ENCODE data around the gene HIF3A.
A peak's percentile ranks its signal among the peaks of the same experiment; 100 is the strongest.

HIF3A gene

DNA sequence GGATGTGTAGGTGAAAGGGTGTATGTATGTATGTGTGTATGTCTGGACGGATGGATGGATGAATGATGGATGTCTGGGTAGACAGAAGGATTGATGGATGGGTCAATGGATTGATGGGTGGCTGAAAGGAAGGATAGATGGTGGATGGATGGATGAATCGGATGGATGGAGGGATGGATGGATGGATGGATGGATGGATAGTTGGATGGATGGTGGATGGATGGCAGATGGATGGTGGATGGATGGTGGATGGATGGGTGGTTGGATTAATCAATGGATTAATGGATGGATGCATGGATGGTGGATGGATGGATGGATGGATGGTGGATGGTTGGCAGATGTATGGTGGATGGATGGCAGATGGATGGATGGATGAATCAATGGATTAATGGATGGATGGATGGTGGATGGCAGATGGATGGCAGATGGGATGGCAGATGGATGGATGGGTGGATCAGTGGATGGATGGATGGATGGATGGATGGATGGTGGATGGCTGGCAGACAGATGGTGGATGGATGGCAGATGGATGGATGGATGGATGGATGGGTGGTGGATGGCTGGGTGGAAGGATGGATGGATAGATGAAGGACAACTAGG, 33.6 kb downstream of the HIF3A start:
- DNase-seq (ENCODE audit: low read depth in 3 of 3), result no peak

DNA sequence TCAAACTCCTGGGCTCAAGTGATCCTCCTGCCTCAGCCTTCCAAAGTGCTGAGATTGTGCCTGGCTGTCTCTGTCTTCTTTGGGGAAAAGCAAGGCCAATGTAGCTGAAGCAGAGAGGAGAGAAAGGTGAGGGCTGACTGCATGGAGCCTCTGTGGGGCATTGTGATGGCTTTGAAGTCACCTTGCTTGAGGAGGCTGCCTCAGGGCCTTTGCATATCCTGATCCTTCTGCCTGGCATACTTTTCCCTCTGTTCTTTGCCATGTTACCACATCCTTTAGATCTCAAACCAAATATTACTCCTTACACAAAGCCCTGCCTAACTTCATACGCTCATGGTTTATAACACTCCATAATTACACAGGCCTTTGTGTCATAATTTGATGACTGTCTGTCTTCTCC, 40.6 kb downstream of the HIF3A start:
- DNase-seq (ENCODE audit: low read depth in 3 of 3), result no peak

DNA sequence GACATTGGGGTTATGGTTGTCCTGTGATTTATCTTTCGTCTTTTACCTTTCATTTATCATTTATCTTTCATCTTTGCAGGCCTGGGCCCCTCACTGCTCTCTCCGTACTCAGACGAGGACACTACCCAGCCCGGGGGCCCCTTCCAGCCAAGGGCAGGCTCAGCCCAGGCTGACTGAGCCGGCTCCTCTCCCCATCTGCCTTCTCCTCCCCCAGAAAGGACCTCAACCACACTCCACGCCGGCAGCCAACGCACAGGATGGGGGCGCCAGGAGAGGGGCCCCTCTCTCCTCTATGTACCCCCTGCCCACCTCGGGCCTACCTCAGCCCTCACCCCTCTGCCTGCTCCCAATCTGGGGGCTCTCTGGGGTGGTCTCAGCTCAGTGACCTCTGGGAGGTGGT, 42.6 kb downstream of the HIF3A start:
- DNase-seq (ENCODE audit: low read depth in 3 of 3), result no peak

DNA sequence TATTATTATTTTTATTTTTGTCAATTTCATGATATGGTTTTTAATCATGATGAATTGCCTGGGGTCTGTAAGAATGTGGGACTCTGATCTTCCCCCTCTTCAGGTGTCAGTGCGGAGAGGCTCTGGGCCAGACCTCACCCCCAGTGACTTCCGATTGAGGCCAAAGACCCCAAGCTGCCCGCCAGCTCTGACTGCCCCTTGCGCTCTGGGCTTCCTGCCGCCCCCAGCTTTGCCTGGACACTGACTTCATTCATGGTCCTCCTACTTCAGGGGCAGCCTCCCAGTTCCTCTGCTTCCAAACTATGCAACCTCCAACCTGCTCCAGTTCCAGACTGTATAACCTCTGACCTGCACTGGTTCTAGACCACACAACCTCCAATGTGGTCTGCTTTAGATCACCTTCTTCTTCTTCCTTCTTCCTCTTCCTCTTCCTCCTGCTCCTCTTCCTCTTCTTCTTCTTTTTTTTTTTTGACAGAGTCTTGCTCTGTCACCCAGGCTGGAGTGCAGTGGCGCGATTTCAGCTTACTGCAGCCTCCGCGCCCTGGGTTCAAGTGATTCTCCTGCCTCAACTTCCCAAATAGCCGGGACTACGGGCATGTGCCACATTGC, 43.3 kb downstream of the HIF3A start:
- DNase-seq (ENCODE audit: low read depth in 3 of 3), result no peak

DNA sequence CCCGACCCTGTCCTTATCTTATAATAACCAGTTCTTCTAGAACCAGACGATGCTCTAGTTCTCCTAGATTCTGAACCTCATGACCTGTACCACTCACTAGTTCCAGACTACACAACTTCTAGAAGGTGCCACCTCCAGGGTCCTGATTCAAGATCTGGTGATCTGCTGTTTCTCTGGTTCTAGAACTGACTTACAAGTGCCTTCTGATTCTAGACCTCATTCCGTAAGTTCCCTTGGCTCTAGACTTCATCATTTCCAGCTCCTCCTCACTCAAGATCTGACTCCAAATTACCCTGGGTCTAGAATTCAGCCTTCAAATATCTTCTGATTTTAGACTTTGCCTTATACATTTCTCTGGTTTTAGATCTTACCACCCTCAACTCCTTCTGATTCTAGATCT, 45.1 kb downstream of the HIF3A start:
- DNase-seq (ENCODE audit: low read depth in 3 of 3), result no peak

DNA sequence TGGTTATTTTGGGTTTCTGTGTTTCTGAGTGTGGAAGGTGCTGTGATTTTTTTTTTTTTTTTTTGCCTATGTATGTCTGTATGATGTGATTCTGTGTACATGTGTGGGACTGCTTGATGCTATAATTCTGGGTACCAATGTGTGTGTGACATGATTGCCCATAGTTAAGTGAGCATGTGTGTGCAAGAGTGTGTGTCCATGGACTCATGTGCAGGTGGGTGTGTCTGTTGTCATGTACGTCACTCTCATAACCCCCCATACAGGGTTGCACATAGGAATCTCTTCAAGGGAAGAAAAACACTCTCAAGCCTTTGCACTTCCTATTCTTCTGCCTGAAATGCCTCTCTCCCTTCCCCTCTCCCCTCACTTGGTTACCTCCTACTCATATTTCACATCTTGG, 47.5 kb downstream of the HIF3A start:
- no peak for DNase-seq (ENCODE audit: low read depth in 3 of 3)

DNA sequence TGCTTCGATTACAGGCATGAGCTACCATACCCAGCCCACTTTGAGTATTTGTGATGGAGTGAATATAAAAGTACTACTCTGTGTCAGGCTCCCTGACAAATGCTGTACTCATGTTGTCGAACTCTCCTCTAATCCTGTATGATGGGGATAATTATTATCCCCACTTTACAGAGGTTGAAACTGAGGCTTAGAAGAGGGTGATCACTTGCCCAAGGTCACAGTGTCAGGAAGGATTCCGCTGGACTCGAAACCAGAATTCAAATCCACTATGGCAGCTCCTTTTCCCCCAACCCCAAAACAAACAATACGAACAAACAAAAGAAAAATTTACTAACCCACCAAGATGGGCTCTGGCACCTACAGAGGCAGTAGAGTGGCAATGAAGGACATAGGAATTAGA, 48.3 kb downstream of the HIF3A start:
- DNase-seq (ENCODE audit: low read depth in 3 of 3), result no peak

DNA sequence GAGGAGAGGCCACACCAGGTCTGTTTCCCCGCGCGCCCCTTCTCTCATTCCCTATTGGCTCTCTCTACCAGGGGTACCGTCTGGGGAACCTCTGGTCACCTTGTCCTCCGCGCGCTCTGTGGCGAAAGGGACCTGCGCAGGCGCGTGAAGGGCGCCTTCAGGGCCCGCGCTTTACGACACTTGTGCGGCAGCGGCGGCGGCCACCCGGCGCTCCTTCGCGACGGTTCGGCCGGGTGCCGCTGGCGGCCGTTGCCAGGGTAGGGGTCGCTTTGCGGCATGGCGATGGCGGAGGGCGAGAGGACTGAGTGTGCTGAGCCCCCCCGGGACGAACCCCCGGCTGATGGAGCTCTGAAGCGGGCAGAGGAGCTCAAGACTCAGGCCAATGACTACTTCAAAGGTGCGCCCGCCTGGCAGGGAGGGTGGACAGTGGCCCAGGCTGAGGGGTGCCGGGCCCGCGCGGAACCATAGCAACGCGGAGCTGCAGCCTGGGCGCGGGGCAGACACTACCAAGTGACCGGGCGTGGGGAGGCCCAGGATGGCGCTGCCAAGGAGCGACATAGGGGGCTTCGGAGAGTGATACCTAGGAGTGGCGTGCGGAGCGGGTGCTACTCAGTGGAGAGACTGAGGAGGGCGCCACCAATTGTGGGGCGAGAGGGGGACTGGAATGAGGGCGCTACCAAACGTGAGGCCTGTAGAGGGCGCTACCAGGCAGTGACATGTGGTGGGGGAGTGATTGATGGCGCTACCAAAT, 50.2 kb downstream of the HIF3A start, which contains the start of gene PPP5C:
Gene PPP5C, plus strand, starts transcription at position 267 of the 751 bp plus-strand sequence. Its CDS starts 10 bp downstream, at position 277.
- peak; percentile 77 to 89 (median 82) for DNase-seq (ENCODE audit: low read depth in 3 of 3)

DNA sequence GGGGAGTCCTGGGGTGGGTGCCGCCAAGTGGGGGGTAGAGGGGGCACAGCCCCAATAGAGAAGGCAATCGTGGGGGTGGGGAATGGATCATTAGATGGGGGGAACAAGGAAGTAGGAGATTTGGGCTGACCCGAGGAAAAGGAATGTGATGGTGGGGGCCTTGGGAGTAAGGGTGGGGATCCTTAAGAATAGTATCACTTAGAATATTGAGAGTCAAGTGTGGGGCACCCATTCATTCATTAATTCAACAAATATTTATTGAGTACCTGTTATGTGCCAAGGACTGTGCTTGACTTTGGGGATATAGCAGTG, 50.7 kb downstream of the HIF3A start:
- DNase-seq (ENCODE audit: low read depth in 3 of 3), result no peak

DNA sequence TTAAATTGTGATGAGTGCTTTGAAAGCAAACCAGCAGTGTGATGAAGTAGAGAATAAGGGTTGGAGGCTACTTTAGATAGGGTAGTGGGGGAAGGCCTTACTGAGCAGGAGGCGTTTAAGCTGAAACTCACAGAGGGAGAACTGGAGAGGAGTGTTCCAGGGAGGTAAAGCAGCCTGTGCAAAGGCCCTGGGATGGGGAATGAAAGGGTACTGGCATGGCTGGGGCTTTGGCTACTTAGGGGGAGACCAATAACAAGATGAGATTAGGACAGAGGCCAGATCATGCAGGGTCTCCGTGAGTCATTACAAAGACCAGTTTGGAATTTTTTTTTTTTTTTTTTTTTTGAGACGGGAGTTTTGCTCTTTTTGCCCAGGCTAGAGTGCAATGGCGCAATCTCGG, 51.1 kb downstream of the HIF3A start:
- DNase-seq (ENCODE audit: low read depth in 3 of 3), result no peak

DNA sequence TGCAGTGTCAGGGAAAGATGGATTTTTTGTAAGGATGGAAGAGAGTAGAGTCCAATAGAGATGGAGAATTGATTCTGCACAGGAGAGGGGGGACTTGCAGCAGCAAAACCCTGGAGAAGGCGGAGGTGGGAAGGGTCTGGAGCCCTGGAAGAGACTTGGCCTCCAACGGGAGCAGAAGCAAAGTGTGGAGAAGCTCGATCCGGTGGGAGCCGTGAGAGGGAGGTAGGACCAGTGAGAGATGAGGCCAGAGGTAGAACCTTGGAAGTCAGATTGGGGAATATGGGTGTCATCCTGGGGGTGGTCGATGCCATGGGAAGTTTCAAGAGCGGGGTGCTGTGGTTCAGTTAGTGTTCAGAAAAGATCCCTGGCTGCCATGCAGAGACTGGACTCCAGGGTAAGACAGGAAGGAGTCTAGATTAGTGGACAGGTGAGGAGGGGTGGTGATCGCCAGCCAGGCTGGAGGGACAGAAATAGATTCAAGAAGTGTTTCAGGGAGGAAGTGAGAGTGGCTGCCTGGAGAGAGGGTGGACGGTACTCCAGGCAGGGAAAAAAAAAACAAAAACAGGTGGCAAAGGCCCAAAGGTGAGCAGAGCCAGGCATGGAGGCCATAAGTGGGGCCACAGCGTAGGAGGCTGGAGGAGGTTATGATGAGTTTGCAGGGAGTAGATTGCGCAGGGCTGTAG, 52.6 kb downstream of the HIF3A start:
- no peak for DNase-seq (ENCODE audit: low read depth in 3 of 3)

DNA sequence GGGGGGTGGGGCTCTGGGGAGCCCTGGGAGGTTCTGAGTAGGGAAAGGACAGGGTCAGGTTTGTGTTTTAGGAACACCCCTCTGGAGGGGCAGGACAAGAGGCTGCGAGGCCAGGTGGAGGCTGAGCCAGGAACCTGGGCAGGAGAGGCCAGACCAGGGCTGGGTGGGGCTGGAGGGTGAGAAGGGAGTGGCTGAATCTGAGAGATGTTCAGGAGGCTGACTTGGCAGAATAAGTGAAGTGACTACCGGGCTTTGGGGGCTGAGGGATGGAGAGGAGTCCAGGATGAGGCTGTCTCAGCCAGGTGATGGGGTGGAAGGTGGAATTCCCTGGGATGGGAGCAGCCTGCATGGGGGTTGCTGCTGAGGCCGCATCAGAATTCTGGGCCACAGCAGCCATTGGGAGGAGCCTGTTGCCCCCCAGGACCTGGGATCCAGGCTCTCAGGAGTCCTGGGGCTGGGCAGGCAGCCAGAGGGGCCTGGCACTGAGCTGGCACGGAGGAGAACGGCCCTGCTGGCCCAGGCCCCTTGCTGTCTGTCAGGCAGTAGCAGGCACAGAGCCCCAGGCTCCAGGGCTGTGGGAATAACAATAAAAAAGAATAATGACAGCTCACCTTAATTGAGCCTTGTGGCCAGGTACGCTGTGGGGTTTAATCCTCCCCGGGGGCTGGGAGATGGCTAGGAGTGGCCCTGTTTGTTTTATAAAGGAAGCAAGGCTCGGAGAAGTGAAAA, 53.4 kb downstream of the HIF3A start:
- no peak for DNase-seq (ENCODE audit: low read depth in 3 of 3)

DNA sequence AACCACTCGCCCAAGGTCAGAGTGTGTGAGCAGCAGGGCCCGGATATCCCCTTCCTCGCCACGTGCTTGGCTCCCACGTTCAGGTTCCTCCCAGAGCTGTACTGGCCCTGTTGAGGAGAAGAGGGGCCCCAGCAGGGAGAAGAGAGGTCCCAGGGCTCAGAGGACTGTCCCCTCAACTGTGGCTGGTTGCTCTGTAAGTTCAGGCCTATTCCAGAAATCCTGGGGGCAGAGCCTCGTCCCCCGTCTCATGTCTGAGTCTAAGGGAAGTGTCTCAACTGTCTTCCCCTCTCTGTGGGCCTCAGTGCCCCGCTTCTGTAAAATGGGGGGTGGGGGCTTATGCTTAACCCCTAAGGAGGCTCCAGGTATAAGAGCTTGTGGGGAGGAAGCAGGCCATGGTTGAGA, 53.9 kb downstream of the HIF3A start:
- peak in 2 of 3 experiments; percentile 7 to 31 for DNase-seq (ENCODE audit: low read depth in 3 of 3)

DNA sequence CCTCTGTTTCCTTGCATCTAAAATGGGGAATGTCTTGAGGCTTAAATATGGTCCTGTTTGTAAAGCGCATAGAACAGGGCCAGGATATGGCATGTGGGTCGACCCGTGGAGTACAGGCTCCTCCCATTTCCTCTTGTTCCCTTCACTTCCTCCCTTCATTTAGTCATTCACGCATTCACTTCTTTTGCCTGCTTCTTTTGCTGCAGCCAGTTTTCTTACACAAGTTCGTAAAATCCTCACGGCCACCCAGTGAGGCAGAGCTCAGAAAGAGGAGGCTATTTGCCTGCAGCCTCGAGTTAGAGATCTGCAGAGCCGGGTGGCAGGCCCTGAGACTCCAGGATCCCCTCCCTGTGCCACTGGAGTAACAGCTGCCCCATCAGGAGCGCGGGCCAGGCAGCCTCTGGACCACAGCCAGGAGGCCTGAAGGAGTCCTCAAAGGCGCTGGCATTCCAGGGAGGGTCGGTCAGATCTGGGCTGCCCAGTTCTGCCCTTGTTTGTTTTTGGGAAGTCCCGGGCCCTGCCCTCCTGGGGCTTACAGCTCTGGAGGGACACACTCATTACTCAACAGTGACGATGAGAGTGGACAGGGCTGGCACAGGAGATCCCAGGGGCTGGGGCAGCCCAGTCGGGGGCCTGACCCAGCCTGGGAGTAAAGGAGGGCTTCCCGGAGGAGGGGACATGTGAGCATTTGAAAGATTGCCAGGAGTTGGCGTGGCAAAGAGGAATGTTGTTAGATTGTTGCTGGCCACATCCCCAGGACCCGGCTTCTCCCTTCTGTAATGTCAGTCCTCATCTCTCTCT, 54.6 kb downstream of the HIF3A start:
- DNase-seq (ENCODE audit: low read depth in 3 of 3), result peak in 1 of 3 experiments; percentile 19

DNA sequence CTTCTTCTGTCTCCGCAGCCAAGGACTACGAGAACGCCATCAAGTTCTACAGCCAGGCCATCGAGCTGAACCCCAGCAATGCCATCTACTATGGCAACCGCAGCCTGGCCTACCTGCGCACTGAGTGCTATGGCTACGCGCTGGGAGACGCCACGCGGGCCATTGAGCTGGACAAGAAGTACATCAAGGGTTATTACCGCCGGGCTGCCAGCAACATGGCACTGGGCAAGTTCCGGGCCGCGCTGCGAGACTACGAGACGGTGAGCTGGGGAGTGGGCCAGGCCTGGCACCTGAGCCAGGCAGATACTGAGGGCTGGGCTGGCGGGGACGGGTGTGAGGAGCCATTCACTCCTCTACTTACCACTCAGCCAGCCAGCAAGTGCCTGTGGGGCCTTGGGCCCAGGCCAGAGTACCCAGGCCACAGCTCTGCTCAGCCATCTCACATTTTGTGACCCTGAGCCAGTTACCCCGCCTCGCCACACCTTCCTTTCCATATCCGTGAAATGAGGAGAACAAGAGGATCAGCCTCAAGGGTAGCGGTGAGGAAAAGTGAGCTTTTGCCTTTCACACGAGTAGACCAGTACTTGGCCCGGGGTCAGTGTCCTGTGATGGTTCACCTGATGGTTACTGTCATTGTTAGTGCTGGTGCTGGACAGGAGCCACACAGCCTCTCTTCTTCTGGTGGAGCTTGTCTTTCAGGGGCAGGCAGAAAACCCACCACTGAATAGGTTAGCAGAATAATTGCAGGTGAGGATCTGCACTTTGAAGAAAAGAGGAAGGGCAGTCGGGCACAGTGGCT, 57.1 kb downstream of the HIF3A start:
- DNase-seq (ENCODE audit: low read depth in 3 of 3), result no peak

DNA sequence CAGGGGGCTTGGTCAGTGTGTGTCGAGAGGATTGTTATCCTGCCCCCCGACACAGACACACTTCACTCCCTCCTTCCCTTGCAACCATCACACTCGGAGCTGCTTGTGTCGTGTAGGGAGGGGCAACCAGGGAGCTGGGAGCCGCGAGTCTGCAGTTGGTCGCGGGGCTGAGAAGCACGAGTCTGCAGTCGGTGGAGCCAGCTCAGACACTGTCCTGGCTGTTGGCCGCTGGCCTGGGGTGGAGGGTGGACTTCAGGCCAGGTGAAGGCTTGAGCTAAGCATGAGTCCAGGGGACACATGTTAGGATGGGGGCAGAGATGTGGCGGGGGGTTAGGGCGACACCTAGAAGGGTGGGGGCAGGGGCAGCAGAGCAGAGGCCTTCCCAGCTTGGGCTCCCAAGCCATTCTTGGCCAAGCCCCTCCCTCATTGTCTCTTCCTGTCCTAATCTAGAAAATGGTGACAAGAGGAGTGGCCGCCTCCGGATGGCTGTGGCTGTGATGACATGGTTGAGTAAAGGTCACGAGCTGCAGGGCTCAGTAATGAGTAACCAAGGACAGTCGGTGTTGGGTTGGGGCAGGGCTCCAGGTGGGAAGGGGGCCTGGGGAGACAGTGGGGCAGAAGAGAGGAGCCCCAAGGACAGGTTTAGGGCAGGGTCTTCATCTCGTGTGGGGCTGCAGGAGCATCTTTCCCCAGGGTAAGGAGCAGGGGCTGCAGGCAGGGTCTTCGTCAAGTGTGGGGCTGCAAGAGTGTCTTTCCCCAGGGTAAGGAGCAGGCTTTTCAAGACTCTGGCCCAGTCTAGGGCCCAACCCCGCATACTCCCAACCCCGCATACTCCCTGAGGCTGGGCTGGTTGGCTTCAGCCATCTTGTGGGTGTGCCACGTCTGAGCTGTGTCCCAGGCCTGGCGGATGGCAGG, 58.6 kb downstream of the HIF3A start:
- DNase-seq (ENCODE audit: low read depth in 3 of 3), result peak in 1 of 3 experiments; percentile 26

DNA sequence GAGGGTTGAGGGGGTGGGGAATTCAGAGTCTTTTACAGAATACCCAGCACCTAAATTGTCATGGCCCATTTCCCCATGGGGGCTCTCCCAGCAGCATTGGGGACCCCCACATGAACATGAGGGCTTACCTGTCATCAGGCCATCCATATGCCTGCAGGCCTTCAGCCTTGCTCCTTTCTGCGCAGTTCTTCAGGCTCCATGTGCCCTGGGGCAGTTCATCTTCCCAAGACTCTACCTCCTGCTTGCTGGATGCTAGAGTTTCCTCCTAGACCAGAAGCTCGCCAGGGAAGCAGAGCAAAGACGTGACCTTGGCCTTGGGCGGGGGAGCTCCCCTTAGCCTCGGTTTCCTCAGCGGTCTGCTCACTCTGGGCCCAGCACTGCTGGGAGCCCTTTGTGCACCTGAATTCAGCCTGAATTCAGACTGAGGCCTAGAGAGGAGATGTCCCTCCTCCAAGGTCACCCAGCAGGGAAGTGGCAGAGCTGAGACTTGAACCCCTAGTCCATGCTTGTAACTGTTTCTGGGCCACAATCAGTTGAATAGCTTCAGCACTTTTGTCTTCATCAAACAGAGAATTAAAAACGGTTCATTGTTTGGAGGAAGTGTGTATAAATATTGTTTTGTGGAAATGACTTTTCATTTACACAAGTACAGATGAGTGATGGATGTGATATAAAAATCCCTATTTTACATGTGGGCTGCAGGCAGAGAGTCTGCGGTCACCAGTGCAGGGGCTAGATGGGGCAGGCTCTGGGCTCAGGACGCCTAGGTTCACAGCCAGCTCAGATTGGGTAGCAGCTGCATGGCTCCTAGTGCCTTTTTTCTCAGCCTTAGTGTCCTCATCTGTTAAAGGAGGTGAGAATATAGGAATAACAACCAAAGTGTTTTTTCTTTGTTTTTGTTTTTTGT, 59.6 kb downstream of the HIF3A start:
- no peak for DNase-seq (ENCODE audit: low read depth in 3 of 3)

All from stimulated activated CD4-positive, alpha-beta T cell treated with anti-CD3 and anti-CD28 coated beads, TNF-alpha, amount 100 ng/mL, for 24 hours (primary cell).